ENCODE results near the gene EBPL.
"Not testable (repeated sequence)": the region's sequence is repeated elsewhere in the genome, so short reads cannot be mapped to it uniquely, and the experiment has no call there.

DNA sequence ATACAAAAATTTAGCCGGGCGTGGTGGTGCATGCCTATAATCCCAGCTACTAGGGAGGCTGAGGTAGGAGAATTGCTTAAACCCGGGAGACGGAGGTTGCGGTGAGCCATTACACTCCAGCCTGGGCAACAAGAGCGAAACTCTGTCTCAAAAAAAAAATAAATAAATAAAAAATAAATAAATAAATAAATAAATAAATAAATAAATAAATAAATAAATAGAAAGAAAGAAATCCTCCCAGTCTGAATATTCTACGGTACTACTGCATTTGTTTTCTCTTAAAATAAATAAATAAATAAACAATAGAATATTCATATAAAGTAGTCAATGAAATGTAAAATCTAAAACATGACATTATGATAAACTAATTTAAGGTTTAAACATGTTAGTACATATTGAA lies 13.0 kb upstream of the EBPL start:
- TF ChIP-seq, protein P1, sequence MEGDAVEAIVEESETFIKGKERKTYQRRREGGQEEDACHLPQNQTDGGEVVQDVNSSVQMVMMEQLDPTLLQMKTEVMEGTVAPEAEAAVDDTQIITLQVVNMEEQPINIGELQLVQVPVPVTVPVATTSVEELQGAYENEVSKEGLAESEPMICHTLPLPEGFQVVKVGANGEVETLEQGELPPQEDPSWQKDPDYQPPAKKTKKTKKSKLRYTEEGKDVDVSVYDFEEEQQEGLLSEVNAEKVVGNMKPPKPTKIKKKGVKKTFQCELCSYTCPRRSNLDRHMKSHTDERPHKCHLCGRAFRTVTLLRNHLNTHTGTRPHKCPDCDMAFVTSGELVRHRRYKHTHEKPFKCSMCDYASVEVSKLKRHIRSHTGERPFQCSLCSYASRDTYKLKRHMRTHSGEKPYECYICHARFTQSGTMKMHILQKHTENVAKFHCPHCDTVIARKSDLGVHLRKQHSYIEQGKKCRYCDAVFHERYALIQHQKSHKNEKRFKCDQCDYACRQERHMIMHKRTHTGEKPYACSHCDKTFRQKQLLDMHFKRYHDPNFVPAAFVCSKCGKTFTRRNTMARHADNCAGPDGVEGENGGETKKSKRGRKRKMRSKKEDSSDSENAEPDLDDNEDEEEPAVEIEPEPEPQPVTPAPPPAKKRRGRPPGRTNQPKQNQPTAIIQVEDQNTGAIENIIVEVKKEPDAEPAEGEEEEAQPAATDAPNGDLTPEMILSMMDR (IDR thresholded peaks at IDR 0.05): not testable (repeated sequence)
- TF ChIP-seq POLR2A (IDR thresholded peaks at IDR 0.05); EP300 (IDR thresholded peaks at IDR 0.05; ENCODE audit: low read depth); POLR2AphosphoS5 (IDR thresholded peaks at IDR 0.05): not testable (repeated sequence)
